Fibroblast of the aortic adventitia (primary cell): ENCODE results near the gene DTX2. TPM values are rescaled to one million over a fixed set of nuclear protein-coding genes. Genes with fewer than 3 reads are reported as not detected.
"Not testable (repeated sequence)": the region's sequence is repeated elsewhere in the genome, so short reads cannot be mapped to it uniquely, and the experiment has no call there.

Source experiments
- DNase-seq: peaks from one replicate; pipeline ENCODE4 v3.0.0-alpha.2; 2010; ENCODE audit warnings: low read depth
- H3K4me3 ChIP-seq: 2 replicates; pipeline ENCODE4 v1.5.1; 2011; ENCODE audit warnings: low read depth, mild to moderate bottlenecking, control low read depth, low read length, moderate library complexity
- total RNA-seq: library from RNA; depleted of rRNA; stranded (reverse); fragments of >200 nt; gene quantifications from 2 replicates; pipeline ENCODE4 v1.2.3, GENCODE V29; 2012; ENCODE audit warnings: low replicate concordance
- TF ChIP-seq, protein P1 (sequence below): IDR thresholded peaks from 2 replicates; pipeline ENCODE4 v1.5.1; 2011; ENCODE audit warnings: mild to moderate bottlenecking, low read length, control low read depth, inconsistent platforms; ENCODE audit not compliant: insufficient read depth

DTX2 gene
- total RNA-seq, 1 donor: 6.6 TPM

DNA sequence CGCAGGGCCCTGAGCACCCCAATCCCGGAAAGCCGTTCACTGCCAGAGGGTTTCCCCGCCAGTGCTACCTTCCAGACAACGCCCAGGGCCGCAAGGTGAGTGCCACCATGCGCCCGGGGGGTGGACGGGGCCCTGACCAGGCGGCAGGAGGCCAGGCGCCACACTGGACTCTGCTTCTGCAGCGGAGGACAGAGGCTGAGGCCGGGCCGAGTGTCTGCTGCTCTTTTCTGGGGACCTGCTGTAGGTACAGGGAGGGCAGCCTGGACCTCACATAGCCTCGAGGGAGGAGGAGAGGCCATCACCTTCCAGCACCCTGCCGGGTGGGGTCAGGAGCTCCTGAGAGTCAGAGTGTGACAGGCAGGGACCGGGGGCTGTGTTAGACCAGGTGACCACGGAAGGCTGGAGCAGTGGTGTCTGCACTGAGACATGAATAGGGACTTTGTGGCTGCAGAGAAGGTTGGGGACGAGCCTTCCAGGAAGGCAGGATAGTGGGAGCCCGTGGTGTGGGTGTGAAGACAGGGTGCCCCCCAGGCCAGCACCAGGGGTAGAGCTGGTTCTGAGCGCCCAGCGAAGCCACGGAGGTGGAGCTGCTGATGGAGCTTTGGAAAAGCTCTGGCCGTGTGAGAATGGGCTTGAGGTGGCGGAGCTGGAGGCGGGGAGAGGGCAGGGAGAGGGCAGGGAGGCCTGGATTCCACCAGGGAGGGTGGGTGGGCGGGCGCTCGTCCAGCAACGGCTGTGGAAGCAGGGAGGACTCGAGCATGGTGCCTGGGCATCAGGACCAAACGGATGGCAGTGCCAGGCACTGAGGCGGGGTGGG, 43.0 kb downstream of the DTX2 start:
- DNase-seq, H3K4me3 ChIP-seq: not testable (repeated sequence)

DNA sequence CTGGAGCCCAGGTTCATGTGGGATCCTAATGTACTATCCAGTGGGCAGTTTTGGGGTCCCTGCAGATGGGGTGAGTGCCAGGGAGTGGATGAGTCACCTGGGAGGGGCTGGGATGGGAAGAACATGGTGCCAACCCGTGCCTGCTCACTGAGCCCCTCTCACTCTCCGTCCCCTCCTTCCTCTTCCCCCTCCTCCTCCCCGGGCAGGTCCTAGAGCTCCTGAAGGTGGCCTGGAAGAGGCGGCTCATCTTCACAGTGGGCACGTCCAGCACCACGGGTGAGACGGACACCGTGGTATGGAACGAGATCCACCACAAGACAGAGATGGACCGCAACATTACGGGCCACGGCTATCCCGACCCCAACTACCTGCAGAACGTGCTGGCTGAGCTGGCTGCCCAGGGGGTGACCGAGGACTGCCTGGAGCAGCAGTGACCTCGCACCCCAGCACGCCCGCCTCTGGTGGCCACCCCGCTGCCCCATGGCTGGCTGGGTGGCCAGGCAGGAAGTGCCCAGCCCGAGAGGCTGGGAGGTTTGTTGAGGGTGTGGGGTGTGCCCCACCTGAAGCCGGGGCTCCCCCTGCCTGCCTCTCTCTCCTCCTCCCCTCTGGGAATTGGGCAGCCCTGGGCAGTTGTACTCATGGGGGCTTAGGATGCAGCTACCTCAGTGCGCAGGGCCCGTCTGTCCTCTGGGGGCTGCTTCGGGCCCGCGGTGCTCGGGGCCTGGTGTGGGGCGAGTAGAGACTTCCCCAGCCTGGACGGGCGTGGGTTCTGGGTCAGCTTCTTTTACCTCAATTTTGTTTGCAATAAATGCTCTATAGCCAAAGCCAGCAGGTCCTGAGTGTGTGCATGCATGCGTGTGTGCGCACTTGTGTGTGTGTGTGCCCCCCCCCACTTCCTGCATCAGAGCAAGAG, 43.9 kb downstream of the DTX2 start:
- no peak for DNase-seq
- no peak overlapping the region for H3K4me3 ChIP-seq
- TF ChIP-seq, protein P1, sequence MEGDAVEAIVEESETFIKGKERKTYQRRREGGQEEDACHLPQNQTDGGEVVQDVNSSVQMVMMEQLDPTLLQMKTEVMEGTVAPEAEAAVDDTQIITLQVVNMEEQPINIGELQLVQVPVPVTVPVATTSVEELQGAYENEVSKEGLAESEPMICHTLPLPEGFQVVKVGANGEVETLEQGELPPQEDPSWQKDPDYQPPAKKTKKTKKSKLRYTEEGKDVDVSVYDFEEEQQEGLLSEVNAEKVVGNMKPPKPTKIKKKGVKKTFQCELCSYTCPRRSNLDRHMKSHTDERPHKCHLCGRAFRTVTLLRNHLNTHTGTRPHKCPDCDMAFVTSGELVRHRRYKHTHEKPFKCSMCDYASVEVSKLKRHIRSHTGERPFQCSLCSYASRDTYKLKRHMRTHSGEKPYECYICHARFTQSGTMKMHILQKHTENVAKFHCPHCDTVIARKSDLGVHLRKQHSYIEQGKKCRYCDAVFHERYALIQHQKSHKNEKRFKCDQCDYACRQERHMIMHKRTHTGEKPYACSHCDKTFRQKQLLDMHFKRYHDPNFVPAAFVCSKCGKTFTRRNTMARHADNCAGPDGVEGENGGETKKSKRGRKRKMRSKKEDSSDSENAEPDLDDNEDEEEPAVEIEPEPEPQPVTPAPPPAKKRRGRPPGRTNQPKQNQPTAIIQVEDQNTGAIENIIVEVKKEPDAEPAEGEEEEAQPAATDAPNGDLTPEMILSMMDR: no peak

DNA sequence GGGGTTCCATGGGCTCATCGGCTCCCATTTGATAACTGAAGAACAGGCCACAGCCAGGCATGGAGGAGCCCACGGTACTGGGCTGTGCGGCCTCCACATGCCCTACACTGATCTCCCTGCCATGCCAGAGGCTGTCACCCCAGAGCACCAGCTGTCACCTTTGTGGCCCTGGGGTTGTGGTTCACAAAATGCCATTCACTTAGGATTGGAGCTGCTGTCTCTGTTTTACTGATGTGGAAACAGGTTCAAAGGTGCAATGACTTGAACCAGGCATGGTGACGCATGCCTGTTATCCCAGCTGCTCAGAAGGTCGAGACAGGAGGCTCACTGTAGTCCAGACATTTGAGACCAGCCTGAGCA, 44.6 kb downstream of the DTX2 start:
- DNase-seq: no peak
- H3K4me3 ChIP-seq: no peak overlapping the region
- TF ChIP-seq, protein P1: no peak

DNA sequence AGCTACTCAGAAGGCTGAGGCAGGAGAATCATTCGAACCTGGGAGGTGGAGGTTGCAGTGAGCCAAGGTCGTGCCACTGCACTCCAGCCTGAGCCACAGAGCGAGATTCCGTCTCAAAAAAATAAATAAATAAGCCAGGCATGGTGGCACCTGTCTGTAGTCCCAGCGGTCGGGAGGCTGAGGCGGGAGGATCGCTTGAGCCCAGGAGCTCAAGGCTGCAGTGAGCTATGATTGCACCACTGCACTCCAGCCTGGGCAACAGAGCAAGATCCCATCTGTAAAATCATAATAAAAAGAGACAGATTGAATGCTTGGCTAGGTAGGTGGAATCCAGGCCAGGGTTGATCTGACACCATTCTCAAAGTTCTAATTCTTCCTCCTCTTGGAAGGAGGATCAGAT, 45.1 kb downstream of the DTX2 start:
- DNase-seq, H3K4me3 ChIP-seq: not testable (repeated sequence)

DNA sequence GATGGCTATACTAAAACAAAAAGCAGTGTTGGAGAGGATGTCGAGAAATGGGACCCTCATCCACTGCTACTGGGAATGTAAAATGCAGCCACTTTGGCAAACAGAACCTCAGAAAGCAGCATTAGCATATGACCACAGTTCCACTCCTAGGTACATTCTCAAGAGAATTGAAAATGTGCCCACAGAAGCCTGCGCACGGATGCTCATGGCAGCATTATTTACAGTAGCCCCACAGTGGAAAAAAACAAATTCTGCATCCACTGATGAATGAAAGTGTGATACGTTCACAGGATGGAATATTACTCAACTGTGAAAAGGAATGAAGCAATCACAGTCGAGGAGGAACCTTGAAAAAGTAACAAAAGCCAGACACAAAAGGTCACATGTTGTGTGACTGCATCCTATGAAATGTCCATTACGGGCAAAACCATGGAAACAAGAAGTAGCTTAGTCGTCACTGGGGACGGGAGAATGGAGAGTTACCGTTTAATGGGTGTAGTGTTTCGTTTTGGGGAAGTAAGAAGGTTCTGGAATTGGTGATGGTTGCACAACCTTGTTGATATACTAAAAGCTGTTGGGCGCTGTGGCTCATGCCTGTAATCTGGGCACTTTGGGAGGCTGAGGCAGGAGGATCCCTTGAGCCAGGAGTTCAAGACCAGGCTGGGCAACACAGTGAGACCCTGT, 46.4 kb downstream of the DTX2 start:
- no peak overlapping the region for H3K4me3 ChIP-seq
- TF ChIP-seq, protein P1: no peak
- no peak for DNase-seq

DNA sequence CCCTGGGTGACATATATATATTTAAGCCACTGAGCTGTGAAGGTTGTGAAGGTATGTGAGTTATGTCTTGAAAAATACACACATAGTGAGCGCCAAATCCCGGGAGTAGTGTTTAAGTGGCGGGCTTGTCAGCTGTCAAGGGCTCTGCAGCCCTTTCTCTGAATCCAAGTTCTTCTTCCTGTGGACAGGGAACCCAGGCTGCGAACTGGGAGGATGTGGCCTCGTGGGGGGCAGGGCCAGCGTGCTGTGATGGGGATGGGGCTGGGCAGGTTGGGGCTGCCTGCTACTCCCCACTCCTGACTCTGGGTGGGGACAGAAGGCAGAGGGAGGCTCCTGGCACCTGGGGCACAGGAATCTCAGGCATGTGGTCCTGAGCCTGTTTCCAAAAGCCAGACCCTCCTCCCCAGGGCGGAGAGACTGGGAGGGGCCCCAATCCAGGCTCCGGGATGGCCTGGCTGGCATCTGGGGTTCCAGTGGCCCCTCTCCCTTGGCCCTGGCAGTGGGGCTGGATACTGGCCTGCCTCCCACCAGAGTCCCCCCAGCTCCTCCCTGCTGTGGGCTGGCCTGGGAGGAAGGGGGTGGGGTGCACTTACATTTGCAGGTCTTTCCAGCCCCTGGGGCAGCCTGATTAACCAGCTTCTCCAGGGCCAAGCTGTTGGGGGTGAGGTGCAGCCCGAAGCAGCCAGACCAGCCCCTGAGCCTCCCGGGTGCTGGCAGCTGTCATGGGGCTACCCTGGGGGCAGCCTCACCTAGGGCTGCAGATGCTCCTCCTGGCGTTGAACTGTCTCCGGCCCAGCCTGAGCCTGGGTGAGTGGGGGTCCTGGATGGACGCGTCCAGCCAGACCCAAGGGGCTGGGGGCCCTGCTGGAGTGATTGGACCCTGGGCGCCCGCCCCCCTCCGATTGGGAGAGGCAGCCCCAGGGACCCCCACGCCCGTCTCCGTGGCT, 48.7 kb downstream of the DTX2 start, which contains the start of gene UPK3B:
Gene UPK3B, plus strand, starts transcription at position 622 of the 947 bp plus-strand sequence. Its CDS starts 101 bp downstream, at position 723.
- TF ChIP-seq, protein P1: no peak
- DNase-seq: no peak

DNA sequence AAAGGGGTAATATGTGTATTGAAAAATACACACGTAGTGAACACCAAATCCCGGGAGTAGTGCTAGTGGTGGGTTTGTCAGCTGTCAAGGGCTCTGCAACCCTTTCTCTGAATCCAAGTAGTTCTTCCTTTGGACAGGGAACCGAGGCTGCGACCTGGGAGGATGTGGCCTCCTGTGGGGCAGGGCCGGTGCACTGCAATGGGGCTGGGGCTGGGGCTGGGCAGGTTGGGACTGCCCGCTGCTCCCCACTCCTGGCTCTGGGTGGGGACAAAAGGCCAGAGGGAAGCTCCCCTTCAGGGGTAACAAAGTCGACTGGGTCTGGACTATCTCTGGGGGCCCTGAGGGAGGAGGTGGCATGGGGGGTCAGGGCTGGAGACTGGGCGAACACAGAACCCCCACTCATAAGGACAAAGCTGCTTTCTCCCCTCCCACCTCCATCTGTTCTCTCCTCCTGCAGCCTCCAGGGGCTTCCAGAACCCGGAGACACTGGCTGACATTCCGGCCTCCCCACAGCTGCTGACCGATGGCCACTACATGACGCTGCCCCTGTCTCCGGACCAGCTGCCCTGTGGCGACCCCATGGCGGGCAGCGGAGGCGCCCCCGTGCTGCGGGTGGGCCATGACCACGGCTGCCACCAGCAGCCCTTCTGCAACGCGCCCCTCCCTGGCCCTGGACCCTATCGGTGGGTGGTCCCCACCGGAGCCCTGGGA, 49.8 kb downstream of the DTX2 start:
- DNase-seq, H3K4me3 ChIP-seq: not testable (repeated sequence)

More for the DNA sequence above, 48.7 kb downstream of the DTX2 start, which contains the start of gene UPK3B:
- H3K4me3 ChIP-seq: no peak within 1 kb of the TSS

DNA sequence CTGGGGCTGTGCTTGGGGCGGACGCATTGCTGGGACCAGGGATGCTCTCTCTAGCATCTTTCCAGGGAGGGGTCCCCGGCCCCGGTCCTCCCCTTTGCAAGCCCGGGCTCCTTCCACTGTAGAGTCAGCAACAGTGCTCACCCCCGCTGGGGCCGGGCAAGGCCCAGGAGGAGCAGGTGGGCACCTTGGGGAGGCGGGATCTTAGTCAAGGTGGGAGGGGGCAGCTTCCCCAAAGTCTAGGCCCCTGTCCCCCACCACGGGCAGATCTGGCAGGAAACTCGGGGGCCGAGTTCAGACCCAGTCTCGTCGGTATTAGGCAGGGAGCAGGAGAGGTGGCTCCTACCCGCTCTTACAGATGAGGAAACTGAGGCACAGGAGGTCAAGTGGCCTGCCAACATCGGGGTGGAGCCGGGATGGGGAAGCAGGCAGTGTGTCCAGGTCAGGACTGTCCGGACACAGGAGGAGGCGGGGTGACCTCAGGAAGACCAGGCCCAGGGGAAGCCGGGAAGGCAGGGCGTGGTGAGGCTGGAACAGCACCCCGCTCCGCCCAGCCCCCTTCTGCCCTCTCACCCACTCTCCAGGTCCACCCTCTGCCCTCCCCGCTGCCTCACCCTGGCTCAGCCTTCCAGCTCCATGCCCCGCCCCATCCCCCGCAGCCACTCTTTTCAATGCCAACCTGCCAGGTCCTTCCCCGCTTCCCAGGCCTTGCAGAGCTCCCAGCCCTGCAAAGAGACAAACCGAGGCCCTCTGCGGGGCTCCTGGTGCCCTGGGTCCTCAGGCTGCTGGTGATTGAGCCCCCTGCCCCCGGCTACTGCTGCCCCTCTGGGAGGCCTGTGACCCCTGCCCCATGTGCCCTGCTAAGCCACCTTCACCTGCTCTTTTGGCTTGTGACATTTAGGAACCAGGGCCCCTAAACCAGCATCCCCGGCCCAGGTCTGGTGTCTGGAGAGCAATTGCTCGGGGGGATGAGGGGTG, 50.7 kb downstream of the DTX2 start:
- DNase-seq, H3K4me3 ChIP-seq: not testable (repeated sequence)
